Stimulated activated CD8-positive, alpha-beta memory T cell treated with anti-CD3 and anti-CD28 coated beads, Interleukin-15, amount 100 ng/mL, for 4 hours (primary cell): ENCODE results near the gene PTPRK.

Source experiments
- DNase-seq, 2 donors: peaks; one replicate each; pipeline ENCODE4 v3.0.0-alpha.2; 2020; ENCODE audit warnings: low read depth in 2 of 2

PTPRK gene

GRCh38 chr6:128018821-128019220 is 501.6 kb downstream of the PTPRK start:
- DNase-seq = no peak

- DNase-seq = no peak
These were observed 503.1 kb downstream of the PTPRK start for GRCh38 chr6:128017288-128017687.

DNA sequence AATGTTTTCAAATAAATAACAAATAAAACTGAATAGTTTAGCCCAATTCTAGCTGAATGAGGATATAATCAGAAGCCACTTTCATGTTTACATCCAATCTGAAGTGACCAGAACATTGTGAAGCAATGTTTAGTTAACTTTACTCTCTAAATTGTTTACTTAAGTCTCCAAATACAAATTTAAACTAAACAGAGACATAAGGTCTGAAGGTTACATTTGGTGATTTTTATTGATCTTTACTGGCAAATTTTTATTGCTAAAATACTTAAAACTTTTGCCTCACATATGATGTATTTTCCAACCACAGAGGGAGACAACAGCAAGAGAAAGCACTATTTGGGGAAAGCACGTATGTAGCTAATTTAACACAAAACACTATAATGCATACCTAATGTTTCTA is 512.7 kb downstream of the PTPRK start:
- no peak for DNase-seq

DNA sequence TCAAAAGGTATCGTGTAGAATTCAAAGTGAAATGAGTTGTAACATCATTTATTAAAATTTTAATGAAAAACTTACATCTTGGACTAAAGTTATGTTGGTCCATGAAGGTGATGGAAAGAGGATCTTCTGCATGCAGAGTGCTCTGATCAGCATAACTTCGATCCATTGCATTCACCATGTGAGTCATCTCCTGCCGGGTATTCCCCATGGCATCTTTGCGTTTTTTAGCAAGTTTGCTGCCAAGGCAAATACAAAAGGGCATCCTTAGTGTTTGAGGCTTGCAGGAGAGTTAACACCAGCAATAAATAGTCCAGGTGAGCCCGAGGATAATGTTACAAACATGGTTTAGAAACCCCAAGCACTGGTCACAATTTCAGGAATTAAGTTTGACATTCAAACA is 515.4 kb downstream of the PTPRK start:
- DNase-seq = no peak

DNA sequence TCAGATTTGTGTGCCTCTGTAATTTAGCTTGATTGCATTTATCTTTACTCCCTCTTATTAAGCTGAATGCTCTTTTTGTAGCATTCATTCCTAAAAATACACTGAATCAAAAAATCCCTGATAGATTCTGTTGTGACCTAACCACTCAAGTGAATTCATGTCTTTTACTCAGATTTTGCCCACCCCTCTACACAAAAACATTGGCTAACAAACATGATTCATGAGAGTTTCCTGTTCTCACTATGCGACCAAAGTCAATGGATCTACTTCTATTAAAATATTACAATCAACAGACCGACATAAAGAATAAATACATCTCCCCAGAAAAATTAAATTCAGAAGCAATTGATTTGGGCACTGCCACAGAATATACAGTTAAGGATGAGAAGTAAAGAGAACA is 520.0 kb downstream of the PTPRK start:
- DNase-seq = no peak

DNA sequence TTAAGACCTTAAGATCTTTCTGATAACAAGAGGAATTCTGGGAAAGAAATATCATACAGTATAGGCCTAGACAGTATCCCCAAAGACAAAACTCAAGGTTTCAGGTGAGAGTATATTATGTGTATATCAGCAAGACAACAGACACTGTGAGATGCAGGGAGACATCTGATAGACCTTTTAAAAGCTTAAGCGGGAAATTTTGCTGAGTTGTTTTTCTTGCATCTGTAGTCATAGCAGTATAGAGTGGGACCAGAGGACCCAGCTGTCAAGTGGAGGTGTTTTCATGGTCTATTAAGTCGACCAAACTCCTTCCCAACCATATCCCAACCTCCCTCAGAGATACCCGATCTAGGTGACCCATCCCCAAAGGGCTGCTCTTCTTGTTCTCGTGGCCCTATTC is 521.4 kb downstream of the PTPRK start:
- no peak for DNase-seq

DNA sequence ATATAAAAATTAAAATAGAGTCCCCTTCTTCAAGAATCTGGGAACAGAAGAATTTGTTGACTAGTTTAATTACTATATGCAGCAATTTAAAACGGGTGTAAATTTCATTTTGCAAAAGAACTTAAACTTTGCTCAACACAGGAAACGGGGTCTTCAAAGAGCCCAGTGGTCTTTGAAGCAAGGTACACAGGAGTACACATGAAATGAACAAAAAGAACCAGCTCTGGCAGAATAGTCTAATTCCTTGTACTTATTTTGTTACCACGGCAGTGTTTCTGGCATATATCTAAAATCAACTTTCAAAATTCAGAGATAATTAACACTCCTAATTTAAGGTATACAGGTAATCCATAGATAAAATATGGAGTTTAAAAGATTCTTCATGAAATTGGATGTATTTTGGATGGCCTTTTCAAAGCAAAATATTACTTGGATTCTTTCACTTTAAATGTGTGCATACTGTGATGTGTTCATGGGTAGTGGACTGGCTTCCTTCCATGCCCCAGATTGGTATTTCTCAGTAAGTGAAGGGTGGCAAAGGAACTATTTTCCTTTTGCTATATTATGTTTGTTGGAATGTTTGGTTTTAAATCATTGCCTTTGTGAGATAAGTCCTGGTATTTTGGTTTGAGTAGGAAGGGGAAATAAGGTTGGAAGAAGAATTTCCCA is 522.8 kb downstream of the PTPRK start:
- no peak for DNase-seq

- DNase-seq = no peak
These were observed 523.5 kb downstream of the PTPRK start for GRCh38 chr6:127996925-127997324.

- DNase-seq = no peak
These were observed 528.3 kb downstream of the PTPRK start for GRCh38 chr6:127992144-127992543.

DNA sequence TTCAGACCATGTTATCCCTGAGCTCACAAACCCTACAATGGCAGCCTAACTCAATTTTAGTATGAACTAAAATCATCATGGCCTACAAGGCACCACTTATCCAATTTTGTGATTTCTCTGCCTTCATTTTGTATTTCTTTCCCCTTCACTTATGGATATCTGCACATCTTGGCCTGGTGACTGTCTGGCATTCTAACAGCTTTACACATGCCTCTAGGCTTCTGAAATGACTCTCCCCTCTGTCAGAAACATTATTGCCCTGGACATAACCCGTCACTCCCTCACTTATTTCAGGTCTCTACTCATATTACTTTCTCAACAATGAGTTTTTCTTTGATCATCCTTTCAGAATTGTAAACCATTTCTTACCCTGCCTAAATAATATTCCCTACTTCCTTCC is 530.3 kb downstream of the PTPRK start:
- DNase-seq = no peak

DNA sequence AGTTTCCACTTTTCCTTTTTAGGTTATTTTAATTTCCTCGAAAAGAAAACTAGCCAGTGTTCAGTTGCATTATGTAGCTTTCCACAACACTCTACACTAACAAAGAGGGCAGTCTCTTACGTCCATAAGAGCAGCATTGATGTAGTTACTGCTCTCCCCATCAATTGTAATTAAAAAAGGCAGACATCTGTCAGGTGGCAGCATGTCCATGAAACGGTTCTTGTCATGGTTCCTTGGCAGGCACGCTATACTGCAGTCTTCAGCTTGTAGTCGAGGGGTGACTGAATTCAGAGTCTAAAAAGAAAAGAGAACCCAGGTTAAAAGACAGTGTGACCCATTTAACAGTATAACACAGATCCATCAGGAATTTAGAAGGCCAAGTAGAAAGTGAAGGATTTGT is 539.4 kb downstream of the PTPRK start:
- DNase-seq = no peak

GRCh38 chr6:127978185-127978584 is 542.2 kb downstream of the PTPRK start:
- peak in 1 of 2 donors; percentile 19 for DNase-seq

GRCh38 chr6:127976796-127977195 is 543.6 kb downstream of the PTPRK start:
- no peak for DNase-seq

DNA sequence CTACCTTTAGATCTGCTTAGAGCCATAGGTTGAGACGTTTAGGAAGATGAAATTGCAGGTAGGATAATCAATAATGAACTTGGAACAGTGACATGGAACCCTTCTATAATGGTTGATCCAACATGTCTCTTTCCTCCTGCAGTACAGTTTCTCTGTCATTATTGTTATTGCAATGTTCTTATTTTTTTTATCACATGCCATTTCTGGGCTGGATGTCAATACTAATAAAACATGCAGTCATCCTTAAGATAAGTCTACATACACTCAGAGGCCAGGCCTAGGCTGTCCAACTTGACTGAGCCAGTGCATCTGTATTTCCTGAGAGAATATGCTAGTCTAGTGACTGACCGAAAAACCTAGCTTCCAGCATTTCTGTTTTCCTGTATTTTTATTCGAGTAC is 544.3 kb downstream of the PTPRK start:
- no peak for DNase-seq

DNA sequence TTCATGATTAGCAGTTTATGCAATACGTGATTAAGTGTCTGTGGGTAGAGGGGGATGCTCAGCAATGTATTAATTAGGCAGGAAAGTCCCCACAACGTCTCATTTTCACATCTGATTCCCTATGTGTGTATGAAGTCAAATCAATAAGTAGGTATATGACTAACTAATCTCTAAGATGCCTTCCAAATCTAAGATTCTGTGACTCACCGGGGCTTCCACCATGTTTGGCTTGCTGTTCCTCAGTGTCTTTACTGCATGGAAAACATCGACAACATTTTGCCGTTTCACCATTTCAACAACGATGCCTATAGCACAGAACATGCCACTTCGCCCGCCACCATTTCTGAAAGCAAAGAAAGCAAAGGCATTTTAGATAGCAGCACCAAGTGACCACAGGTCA is 547.6 kb downstream of the PTPRK start:
- peak in 1 of 2 donors; percentile 21 for DNase-seq

DNA sequence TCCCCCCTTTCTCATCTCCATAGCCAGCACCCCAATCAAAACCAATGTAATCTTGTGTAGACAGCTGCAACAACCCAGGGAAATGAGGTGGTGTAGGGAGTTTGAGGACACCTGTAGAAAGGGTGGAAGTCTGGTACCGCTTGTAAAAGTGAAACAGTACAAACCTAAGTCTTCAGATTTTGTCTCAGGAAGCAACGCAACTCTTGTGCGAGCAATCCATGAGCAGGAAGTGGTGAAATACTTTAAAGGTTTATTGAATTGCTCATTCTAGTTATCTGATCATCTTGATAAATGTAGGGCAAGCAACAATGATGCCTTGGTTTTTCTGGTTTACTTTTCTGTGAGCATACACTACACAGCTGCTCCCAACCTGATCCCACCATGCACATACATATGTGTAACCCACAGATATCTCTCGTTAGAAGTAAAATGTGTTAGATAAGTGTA is 548.4 kb downstream of the PTPRK start:
- peak in 1 of 2 donors; percentile 38 for DNase-seq

DNA sequence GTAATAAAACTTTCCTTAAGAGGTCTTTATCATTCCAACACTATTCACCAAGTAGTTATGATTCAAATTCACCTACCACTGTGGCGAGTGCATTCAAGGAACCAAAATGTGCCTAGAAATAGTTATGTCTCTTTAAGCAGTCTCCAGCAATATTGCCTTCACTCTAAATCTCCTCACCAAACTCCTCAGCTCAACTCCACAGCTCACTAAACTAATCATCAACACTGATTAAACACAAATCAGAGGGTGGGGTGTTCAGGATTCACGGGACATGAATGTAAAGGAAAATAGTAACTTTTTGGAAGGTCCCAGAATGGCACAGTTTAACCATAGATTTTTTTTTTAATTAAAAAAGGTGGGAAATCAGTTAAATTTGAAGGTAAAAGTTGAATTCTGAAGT is 549.0 kb downstream of the PTPRK start:
- DNase-seq = no peak

- no peak for DNase-seq
These were observed 550.7 kb downstream of the PTPRK start for GRCh38 chr6:127969701-127970100.

DNA sequence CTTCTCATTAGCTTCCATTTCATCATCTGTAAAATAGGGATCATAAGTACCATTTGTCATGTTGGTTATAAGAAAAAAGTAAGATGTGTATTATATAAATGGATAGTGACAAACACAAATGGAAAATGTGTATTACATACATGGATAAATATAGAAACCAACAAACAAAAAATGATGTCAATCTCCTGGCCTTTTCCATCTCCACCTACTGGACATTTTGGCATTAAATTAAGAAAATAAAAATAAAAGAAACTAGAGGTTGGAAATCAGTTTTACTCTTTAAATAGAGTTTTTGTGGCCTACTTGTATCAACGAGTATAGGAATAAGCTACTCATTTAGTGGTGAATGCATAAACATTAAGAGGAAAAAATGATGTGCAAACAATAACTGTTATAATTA is 552.0 kb downstream of the PTPRK start:
- DNase-seq = no peak

- no peak for DNase-seq
These were observed 552.7 kb downstream of the PTPRK start for GRCh38 chr6:127967708-127968107.

DNA sequence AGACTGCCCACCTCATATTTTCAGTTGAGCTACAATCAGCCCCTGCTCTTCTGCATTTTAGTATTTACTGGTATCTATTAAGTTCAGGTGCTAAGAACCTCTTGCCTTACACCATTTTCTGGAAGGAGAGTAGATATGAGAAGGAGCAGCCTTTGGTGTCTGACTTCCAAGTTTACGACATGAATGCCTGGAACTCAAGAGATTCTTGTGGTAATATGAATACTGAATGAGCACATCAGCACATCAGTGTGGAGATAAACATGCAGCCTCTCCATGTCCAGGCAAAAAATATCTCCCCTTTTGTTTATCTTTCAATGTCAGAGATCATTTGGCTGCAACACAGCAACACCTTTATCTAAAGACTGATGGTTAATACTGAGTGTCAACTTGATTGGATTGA is 553.8 kb downstream of the PTPRK start:
- DNase-seq = no peak

GRCh38 chr6:127963495-127963894 is 556.9 kb downstream of the PTPRK start:
- no peak for DNase-seq

DNA sequence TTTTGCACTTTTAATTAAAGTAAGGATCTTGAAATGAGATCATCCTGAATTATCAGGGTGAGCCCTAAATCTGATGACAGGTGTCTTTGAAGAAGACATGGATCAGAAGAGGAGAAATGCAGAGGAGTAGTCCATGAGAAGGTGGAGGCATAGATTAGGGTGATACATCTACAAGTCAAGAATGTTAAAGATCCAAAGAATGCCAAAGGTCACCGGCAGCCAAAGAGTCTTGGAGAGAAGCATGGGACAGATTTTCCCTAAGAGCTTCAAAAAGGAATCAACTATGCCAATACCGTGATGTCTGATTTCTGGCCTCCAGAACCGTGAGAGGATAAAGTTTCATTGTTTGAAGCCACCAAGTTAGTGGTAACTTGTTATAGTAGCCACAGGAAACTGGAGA is 560.5 kb downstream of the PTPRK start:
- DNase-seq = no peak

- DNase-seq = no peak
These were observed 563.4 kb downstream of the PTPRK start for GRCh38 chr6:127956956-127957355.
